Ovary (tissue), 3 donors: ENCODE results near the gene PIK3R6.

Experiments used
- CTCF ChIP-seq, 3 donors: fragments of 450-650 bp in 2 of 3; fragments of 200-600 bp in 1 of 3; IDR thresholded peaks; one replicate each; pipeline versions ENCODE4 v1.5.1 to v1.8.0; 2016 to 2022; ENCODE audit warnings: antibody characterized with exemption in 3 of 3, mild to moderate bottlenecking in 1 of 3
- POLR2A ChIP-seq: fragments of 450-650 bp; IDR thresholded peaks from one replicate; pipeline ENCODE4 v1.6.1; 2017; ENCODE audit warnings: antibody characterized with exemption, mild to moderate bottlenecking, moderate library complexity
- donor health status: DM: no; HTN: no; CAD: no.

- no peak for TF ChIP-seq CTCF (IDR thresholded peaks at IDR 0.05)
- TF ChIP-seq POLR2A: no peak
These were observed 26.8 kb upstream of the PIK3R6 start for GRCh38 chr17:8894202-8894671.
